Measurements from ENCODE around the gene IL11.

DNA sequence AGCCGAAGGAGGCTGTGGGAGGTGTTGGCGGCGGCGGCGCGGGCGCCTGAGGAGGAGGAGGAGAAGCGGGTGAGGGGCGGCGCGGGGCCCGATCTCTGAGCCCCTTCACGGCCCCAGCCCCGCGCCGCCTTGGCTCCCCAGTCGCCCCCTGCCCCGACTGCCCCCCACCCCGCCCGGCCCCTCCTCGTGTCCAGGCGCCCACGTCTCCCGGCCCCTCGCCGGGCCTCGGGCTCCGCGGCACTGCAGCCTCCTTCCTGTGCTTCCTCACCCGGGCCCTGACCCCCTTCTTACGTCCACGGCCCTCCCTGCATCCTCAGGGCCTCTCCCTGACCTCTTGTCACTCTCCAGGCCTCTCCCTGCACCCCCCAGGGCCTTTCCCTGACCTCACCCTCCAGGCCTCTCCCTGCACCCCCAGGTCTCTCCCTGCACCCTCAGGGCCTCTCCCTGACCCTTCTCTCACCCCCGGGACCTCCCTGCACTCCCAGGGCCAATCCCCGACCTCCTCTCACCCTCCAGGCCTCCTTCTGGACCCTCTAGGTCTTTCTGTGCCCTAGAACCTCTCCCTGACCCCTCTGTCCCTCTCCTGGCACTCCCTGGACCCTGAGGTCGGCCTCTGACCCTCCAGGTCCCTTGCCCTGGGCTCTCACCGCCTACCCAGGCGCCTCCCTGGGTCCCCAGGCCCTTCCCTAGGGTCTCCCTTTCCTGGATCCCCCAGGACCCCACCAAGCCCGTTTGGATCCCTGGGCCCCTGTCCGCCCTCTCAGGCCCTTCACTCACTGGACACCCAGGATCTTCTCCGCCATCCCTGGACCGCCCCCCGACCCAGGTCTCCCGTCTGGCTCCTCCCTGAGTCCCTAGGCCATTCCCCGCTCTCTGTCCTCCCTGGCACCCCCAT is 30.1 kb downstream of the IL11 start:
- TF ChIP-seq POLR2AphosphoS5 (IDR thresholded peaks at IDR 0.05) = peak; percentile 98 to 99 (median 99)
- TF ChIP-seq, protein P1, sequence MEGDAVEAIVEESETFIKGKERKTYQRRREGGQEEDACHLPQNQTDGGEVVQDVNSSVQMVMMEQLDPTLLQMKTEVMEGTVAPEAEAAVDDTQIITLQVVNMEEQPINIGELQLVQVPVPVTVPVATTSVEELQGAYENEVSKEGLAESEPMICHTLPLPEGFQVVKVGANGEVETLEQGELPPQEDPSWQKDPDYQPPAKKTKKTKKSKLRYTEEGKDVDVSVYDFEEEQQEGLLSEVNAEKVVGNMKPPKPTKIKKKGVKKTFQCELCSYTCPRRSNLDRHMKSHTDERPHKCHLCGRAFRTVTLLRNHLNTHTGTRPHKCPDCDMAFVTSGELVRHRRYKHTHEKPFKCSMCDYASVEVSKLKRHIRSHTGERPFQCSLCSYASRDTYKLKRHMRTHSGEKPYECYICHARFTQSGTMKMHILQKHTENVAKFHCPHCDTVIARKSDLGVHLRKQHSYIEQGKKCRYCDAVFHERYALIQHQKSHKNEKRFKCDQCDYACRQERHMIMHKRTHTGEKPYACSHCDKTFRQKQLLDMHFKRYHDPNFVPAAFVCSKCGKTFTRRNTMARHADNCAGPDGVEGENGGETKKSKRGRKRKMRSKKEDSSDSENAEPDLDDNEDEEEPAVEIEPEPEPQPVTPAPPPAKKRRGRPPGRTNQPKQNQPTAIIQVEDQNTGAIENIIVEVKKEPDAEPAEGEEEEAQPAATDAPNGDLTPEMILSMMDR (IDR thresholded peaks at IDR 0.05) = no peak

All from transverse colon (tissue), 4 donors.